GM20431 (cell line): ENCODE results near the gene TMEM185A.
"Not testable (repeated sequence)": the region's sequence is repeated elsewhere in the genome, so short reads cannot be mapped to it uniquely, and the experiment has no call there.

ENCODE experiments used
- in situ Hi-C: fragments of 300-500 bp; cut with MseI, MboI; formaldehyde crosslinking; loops from one replicate; pipeline ENCODE4 v1.15.0; 2020; ENCODE audit warnings: low sequenced_read_pairs; ENCODE audit not compliant: unreplicated experiment

TMEM185A gene

DNA sequence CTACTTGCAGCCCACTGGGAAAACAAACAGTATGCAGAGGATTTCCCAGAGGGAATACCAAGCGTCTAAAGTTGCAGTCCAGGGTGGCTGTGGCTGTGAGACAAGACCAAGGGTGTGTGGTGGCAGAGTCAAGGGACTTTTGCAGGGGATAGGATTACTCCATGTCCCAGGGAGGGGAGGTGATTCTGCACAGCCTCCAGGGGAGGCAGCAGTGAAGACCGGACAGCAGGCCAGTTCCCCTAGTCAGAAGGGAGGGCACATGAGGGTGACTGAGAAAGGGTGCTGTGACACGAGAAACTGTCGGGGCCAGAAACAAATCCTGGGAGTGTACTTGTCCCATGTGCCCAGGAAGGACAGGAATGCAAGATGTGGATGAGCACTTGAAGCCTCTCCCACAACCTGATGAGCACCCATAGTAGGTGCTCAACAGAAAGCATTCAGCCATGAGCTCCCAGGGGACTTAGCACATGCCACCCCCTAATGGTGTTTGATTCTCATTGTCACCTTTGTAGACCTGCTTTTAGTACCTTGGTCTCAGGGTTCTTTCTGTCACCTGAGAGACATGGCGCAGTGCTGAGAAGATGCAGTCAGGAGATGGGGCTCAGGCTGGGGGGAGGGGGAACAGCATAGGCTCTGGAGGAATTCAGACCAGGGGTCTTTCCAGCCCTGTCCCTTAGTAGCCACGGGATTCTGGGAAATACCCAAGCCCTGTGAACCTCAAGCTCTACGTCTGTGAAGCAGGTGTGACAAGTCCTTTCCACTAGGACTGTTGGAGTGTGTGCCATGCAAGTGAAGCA, 63.8 kb downstream of the TMEM185A start:
- in situ Hi-C loops = no loop called here

DNA sequence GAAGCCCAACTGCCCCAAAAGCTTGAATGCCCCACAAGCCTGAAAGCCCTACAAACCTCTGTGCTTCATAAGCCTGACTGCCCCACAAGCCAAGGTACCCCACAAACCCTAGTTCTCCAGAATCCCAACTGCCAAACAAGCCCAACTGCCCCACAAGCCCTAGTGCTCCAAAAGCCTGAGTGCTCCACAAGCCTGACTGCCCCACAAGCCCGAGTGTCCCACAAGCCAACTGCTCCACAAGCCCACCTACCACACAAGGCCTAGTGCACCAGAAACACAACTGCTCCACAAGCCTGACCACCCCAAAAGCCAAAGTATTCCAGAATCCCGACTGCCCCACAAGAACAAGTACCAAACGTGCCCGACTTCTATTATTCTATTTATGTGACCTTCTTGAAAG, 68.2 kb downstream of the TMEM185A start:
- in situ Hi-C loops = no loop called here

DNA sequence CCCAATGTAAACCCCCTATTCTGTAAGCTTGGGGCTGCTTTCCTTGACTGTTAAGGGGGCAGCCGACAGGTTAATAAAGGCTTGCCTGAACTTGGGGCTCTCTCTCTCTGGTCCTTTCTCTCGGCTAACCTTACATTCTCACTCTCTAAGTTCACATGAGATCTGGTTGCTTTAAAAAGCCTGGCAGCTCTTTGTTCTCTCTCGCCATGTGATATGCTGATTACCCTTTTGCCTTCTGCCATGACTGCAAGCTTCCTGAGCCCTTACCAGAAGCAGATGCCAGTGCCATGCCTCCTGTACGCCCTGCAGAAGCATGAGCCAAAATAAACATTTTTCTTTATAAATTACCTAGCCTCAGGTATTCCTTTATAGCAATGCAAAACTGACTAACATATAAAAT, 76.3 kb downstream of the TMEM185A start:
- in situ Hi-C loops = not testable (repeated sequence)

DNA sequence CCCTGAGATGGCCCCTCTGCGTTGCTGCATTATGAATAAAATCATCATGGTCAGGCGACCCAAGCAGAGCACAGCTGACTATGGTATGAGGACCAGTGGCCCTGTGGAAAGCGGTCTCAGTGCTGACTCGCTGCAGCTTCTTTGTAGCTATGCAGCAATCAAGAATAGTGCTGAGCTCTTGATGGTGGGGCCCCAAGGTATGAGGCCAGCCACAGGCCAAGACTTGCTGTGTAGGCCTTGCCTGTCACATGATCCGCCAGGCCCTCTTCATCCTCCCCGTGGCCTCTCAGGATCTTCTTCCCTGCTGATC, 79.7 kb downstream of the TMEM185A start:
- in situ Hi-C loops = not testable (repeated sequence)

DNA sequence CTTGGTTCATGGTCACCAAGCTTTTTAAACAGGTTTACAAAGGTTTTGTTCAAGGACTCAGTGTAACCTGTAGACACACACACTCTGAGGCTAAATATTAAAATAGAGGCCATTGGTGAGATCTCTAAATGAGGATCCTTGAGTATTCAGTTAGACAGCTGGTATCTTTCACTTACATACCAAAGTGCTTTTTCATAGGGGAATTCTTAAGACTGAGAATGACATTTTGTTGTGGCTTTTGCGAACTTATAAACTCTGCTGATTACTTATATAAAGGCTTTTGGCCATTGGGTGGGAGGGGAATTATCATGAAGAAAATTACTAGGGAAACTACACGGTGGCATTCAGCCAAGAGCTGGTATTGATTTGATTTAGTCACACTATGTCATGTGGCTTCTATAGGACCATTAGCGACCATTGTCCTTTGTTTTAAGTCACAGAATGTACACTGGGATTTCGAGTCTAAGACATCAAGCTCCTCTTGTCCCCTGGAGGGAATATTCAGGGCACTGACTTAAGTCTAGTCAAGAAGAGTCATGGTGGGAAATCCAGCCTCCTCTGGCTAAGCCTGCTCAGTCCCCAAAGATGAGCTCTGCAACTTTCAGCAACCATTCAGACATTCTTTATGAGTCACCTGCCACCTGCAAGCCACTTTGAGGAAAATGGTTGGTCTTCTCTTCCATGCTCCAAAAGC, 80.2 kb downstream of the TMEM185A start:
- in situ Hi-C loops = not testable (repeated sequence)

DNA sequence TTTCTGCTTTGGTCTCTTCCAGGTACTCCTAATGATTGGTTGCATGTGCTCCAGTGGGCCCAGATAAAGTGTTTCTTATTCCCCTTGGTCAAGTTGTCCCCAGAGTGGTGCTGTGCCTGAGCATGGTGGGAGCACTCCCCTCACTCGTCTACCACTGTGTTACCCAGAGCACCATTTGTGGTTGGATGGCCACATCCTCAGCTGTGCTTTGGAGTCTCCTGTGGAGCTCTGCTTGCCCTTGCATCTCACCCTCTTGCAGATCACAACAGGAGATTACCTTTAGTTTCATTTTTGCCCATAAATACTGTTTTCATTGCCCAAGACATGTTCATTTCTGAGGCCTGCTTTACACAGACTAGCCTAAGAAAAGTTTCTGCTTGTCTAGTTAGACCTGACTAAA, 81.1 kb downstream of the TMEM185A start:
- in situ Hi-C loops = not testable (repeated sequence)

DNA sequence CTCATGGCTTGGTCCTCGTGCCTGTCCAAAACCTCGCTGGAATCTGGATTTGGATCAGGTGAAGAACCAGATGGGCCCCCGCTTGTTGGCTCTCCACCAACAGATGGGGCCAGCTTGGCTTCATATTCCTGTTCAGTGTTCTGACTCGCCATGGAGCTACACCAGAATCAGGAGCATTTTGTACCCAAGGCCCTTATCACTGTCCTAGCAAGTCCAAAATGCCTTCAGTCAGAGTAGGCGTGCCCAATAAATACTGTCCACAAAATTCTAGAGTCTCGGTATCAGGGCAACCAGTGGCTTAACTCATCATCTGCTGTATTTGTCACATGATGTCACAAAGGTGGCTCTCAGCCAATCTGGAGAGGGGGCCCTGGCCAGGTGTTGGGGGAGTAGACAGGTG, 81.9 kb downstream of the TMEM185A start, which contains the start of gene HSFX3:
TSS of gene HSFX3 (minus strand) at position 224 of the 400 bp plus-strand sequence. CDS start at position 152, 72 bp downstream.
- in situ Hi-C loops = not testable (repeated sequence)

DNA sequence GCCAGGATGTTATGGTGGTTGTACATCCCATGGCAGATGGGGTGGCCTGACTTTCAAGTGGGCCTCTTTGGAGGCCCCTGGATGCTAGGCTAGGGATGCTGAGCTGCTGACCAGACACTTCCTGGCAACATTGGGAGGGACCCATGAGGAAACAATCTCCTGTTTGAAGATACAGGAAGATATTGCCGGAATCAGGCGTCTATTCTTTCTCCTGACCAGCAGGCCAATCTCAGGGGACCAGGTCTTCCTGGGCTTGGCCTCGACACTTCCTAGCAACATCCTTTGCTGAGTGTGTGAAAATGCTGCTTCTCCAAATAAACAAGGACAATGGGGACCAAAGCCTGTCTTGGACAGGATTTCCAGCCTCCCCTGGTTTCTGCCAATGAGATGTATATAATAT, 83.8 kb downstream of the TMEM185A start:
- in situ Hi-C loops = not testable (repeated sequence)

DNA sequence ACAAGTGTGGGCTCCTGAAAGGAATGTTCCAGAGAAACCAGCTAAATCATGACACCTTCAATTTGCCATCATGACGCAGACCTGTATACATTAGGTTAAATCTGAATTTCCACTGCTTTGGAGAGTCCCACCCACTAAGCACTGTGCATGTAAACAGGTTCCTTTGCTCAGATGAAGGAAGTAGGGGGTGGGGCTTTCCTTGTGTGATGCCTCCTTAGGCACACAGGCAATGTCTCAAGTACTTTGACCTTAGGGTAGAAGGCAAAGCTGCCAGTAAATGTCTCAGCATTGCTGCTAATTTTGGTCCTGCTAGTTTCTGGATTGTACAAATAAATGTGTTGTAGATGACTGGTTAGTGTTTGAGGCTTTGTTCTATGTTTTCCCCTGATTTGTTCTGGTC, 84.6 kb downstream of the TMEM185A start:
- in situ Hi-C loops = not testable (repeated sequence)
